ENCODE data around the gene CARS1. TPM values are rescaled to one million over a fixed set of nuclear protein-coding genes. Genes with fewer than 3 reads are reported as not detected.

The CARS1 gene
- total RNA-seq, 1 donor = 106 TPM

DNA sequence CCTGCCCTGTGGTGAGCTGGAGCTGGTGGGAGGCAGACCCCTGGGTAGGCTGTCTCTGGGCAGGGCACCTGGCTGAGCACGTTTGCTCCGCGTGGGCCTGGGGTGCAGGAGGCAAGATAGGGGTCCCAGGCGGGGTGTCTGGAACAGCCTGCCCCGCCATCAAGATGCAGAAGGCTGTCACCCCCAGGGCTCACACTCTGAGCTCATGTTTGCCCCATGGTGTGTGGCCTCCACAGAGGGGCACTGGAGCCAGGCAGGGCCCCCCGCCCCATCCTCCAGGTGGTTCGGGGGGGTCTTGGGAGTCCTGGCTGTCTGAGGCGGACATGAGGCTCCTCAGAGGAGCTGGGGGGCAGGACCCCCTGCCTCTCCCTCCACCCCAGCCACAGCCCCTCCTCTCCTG lies 28.9 kb upstream of the CARS1 start:
- no peak overlapping the region for H3K4me3 ChIP-seq (ENCODE audit: insufficient read depth, low read length)
- DNase-seq (ENCODE audit: insufficient read length, low spot score, missing footprints) = peak; percentile 55
- H3K27ac ChIP-seq (ENCODE audit: low read depth, low read length) = no peak overlapping the region
- H3K79me2 ChIP-seq (ENCODE audit: insufficient read depth, low read length) = no peaks in the 10 kb centered on the region
- peaks cover 4% of the 10 kb centered on the region for H3K36me3 ChIP-seq (ENCODE audit: insufficient read depth, low read length)
- no peaks in the 10 kb centered on the region for H3K4me1 ChIP-seq (ENCODE audit: insufficient read depth, low read length)
- TF ChIP-seq, protein P1, sequence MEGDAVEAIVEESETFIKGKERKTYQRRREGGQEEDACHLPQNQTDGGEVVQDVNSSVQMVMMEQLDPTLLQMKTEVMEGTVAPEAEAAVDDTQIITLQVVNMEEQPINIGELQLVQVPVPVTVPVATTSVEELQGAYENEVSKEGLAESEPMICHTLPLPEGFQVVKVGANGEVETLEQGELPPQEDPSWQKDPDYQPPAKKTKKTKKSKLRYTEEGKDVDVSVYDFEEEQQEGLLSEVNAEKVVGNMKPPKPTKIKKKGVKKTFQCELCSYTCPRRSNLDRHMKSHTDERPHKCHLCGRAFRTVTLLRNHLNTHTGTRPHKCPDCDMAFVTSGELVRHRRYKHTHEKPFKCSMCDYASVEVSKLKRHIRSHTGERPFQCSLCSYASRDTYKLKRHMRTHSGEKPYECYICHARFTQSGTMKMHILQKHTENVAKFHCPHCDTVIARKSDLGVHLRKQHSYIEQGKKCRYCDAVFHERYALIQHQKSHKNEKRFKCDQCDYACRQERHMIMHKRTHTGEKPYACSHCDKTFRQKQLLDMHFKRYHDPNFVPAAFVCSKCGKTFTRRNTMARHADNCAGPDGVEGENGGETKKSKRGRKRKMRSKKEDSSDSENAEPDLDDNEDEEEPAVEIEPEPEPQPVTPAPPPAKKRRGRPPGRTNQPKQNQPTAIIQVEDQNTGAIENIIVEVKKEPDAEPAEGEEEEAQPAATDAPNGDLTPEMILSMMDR (IDR thresholded peaks at IDR 0.05; ENCODE audit: extremely low read depth, low read depth, low read length) = no peak
- no peak overlapping the region for H2AFZ ChIP-seq (ENCODE audit: low read length)
- no peaks in the 10 kb centered on the region for H3K9me3 ChIP-seq (ENCODE audit: low read depth, low read length)
- H4K20me1 ChIP-seq (ENCODE audit: insufficient read depth, low read length) = no peaks in the 10 kb centered on the region
- no peak overlapping the region for H3K4me2 ChIP-seq (ENCODE audit: insufficient read depth, low read length)
- no peaks in the 10 kb centered on the region for H3K27me3 ChIP-seq (ENCODE audit: insufficient read depth, low read length)

- Histone ChIP-seq H3K4me3 (ENCODE audit: insufficient read depth, low read length) (no peak overlapping the region), H3K36me3 (ENCODE audit: insufficient read depth, low read length) (no peaks in the 10 kb centered on the region), H3K27ac (ENCODE audit: low read depth, low read length) (no peak overlapping the region), H3K4me2 (ENCODE audit: insufficient read depth, low read length) (no peak overlapping the region), H3K9me3 (ENCODE audit: low read depth, low read length) (no peaks in the 10 kb centered on the region), H3K4me1 (ENCODE audit: insufficient read depth, low read length) (no peaks in the 10 kb centered on the region), H3K27me3 (ENCODE audit: insufficient read depth, low read length) (no peaks in the 10 kb centered on the region), H3K79me2 (ENCODE audit: insufficient read depth, low read length) (no peaks in the 10 kb centered on the region), H2AFZ (ENCODE audit: low read length) (no peak overlapping the region), H4K20me1 (ENCODE audit: insufficient read depth, low read length) (no peaks in the 10 kb centered on the region)
- DNase-seq (ENCODE audit: insufficient read length, low spot score, missing footprints) = peak; percentile 43
- TF ChIP-seq, protein P1 (IDR thresholded peaks at IDR 0.05; ENCODE audit: extremely low read depth, low read depth, low read length) = no peak
Measured at GRCh38 chr11:3085052-3085451, 27.8 kb upstream of the CARS1 start.

DNA sequence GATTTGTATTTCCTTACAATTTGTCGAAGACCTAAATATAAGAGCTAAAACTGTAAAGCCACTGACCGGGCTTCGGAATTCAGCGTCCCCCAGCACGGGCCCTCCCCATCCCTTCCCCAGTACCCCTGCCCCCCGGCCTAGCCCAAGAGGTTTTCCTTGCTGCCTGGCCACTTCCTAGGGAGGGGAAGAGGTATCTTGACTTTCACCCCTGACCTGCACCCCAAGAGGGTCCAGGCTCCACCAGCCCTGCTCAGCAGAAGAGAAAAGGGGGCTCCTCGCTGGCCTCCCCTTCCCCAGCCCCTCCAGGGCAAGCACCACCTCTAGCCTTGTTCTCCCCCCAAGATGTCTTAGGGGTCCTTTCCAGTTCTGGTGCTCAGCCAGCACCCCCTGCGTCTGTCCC lies 26.1 kb upstream of the CARS1 start:
- H3K4me1 ChIP-seq (ENCODE audit: insufficient read depth, low read length) = no peaks in the 10 kb centered on the region
- DNase-seq (ENCODE audit: insufficient read length, low spot score, missing footprints) = peak; percentile 48
- H3K4me2 ChIP-seq (ENCODE audit: insufficient read depth, low read length) = no peak overlapping the region
- H3K27ac ChIP-seq (ENCODE audit: low read depth, low read length) = no peak overlapping the region
- no peaks in the 10 kb centered on the region for H3K9me3 ChIP-seq (ENCODE audit: low read depth, low read length)
- no peaks in the 10 kb centered on the region for H4K20me1 ChIP-seq (ENCODE audit: insufficient read depth, low read length)
- no peaks in the 10 kb centered on the region for H3K27me3 ChIP-seq (ENCODE audit: insufficient read depth, low read length)
- H2AFZ ChIP-seq (ENCODE audit: low read length) = no peak overlapping the region
- H3K79me2 ChIP-seq (ENCODE audit: insufficient read depth, low read length) = no peaks in the 10 kb centered on the region
- H3K36me3 ChIP-seq (ENCODE audit: insufficient read depth, low read length) = no peaks in the 10 kb centered on the region
- no peak overlapping the region for H3K4me3 ChIP-seq (ENCODE audit: insufficient read depth, low read length)
- TF ChIP-seq, protein P1 (IDR thresholded peaks at IDR 0.05; ENCODE audit: extremely low read depth, low read depth, low read length) = no peak

GRCh38 chr11:3081386-3081751 lies 24.1 kb upstream of the CARS1 start:
- no peaks in the 10 kb centered on the region for H3K36me3 ChIP-seq (ENCODE audit: insufficient read depth, low read length)
- no peaks in the 10 kb centered on the region for H3K4me1 ChIP-seq (ENCODE audit: insufficient read depth, low read length)
- H3K4me3 ChIP-seq (ENCODE audit: insufficient read depth, low read length) = no peak overlapping the region

More at GRCh38 chr11:3081386-3081751, 24.1 kb upstream of the CARS1 start:
- H3K9me3 ChIP-seq (ENCODE audit: low read depth, low read length) = no peaks in the 10 kb centered on the region
- no peak overlapping the region for H3K4me2 ChIP-seq (ENCODE audit: insufficient read depth, low read length)
- TF ChIP-seq, protein P1 (IDR thresholded peaks at IDR 0.05; ENCODE audit: extremely low read depth, low read depth, low read length) = no peak
- DNase-seq (ENCODE audit: insufficient read length, low spot score, missing footprints) = no peak
- no peak overlapping the region for H2AFZ ChIP-seq (ENCODE audit: low read length)
- H3K27me3 ChIP-seq (ENCODE audit: insufficient read depth, low read length) = no peaks in the 10 kb centered on the region
- H4K20me1 ChIP-seq (ENCODE audit: insufficient read depth, low read length) = no peaks in the 10 kb centered on the region
- no peak overlapping the region for H3K27ac ChIP-seq (ENCODE audit: low read depth, low read length)
- H3K79me2 ChIP-seq (ENCODE audit: insufficient read depth, low read length) = no peaks in the 10 kb centered on the region

Data from osteoblast (primary cell).